GM12878 (cell line): ENCODE data around the gene FLOT1. TPM values are rescaled to one million over a fixed set of nuclear protein-coding genes. Genes with fewer than 3 reads are reported as not detected.

Experiments used
- ATAC-seq: fragments of 200-7000 bp; cut with Tn5 transposase; 3 replicates; pipeline ENCODE4 v1.9.1; 2020; ENCODE audit warnings: mild to moderate bottlenecking, moderate library complexity
- BruUV-seq: library from RNA; stranded (reverse); fragments of 400-500 nt; replicated peaks from 2 replicates; lab custom pipeline; 2021; lab: Mats Ljungman, UMichigan
- CTCF ChIA-PET: fragments of 300-600 bp; sonication (Branson Sonifier 250); formaldehyde crosslinking; extraction: SDS; loops from one replicate; lab custom pipeline; 2021; ENCODE audit warnings: inconsistent platforms; lab: Yijun Ruan, JAX
- POLR2A ChIA-PET: fragments of 350-600 bp; formaldehyde crosslinking; extraction: SDS; loops from one replicate; lab custom pipeline; 2021; ENCODE audit warnings: inconsistent platforms; lab: Charles Lee
- RAD21 ChIA-PET: fragments of 300-600 bp; sonication (Branson Sonifier 250); formaldehyde crosslinking; loops from one replicate; lab custom pipeline; 2023; ENCODE audit warnings: antibody characterized with exemption; ENCODE audit not compliant: unreplicated experiment; lab: Charles Lee
- SMC1A ChIA-PET: fragments of 300-600 bp; sonication (Branson Sonifier 250); formaldehyde crosslinking; loops from one replicate; lab custom pipeline; 2023; ENCODE audit not compliant: unreplicated experiment, uncharacterized antibody; lab: Charles Lee
- DNase-seq: peaks from one replicate; pipeline ENCODE4 v3.0.0-alpha.2; 2011; ENCODE audit warnings: low read depth, low spot score
- FAIRE-seq: peaks from 3 replicates; lab custom pipeline; 2011; peaks lifted over from hg19 to GRCh38; lab: Jason Lieb, UNC
- H2AFZ ChIP-seq: 2 replicates; pipeline ENCODE4 v1.6.0; 2011; ENCODE audit warnings: low read depth, low read length, control low read depth; ENCODE audit not compliant: control insufficient read depth
- H3K27ac ChIP-seq: 2 replicates; pipeline ENCODE4 v1.5.1; 2011; ENCODE audit warnings: control low read depth; ENCODE audit not compliant: control insufficient read depth, insufficient read depth
- H3K27me3 ChIP-seq, 2 experiments: replicated peaks in 1 of 2; 2 replicates each; pipeline versions ENCODE4 v1.6.0 to v1.6.1; 2011; ENCODE audit warnings: low read length in 1 of 2; ENCODE audit not compliant: control insufficient read depth in 2 of 2, insufficient read depth in 2 of 2
- H3K36me3 ChIP-seq, 2 experiments: 2 replicates each; pipeline ENCODE4 v1.5.1; 2011; ENCODE audit warnings: low read length in 1 of 2; ENCODE audit not compliant: control insufficient read depth in 2 of 2, insufficient read depth in 2 of 2
- H3K4me1 ChIP-seq: 2 replicates; pipeline ENCODE4 v1.6.1; 2011; ENCODE audit warnings: mild to moderate bottlenecking, low read length, moderate library complexity, mixed read lengths; ENCODE audit not compliant: control insufficient read depth, insufficient read depth
- H3K4me2 ChIP-seq: 2 replicates; pipeline ENCODE4 v1.6.0; 2011; ENCODE audit warnings: control low read depth; ENCODE audit not compliant: control insufficient read depth, insufficient read depth
- H3K4me3 ChIP-seq: fragments of 200-600 bp; sonication (generic); 2 replicates; pipeline ENCODE4 v1.5.1; 2016
- H3K79me2 ChIP-seq: 2 replicates; pipeline ENCODE4 v1.6.0; 2011; ENCODE audit warnings: low read length; ENCODE audit not compliant: control insufficient read depth, insufficient read depth
- H3K9ac ChIP-seq: 2 replicates; pipeline ENCODE4 v1.8.0; 2011; ENCODE audit warnings: low read length, control low read depth, mixed read lengths; ENCODE audit not compliant: control insufficient read depth, insufficient read depth
- H3K9me3 ChIP-seq: replicated peaks from 3 replicates; pipeline ENCODE4 v1.5.1; 2011; ENCODE audit warnings: mild to moderate bottlenecking, low read length; ENCODE audit not compliant: control insufficient read depth, insufficient read depth
- H4K20me1 ChIP-seq: 2 replicates; pipeline ENCODE4 v1.6.0; 2011; ENCODE audit not compliant: control insufficient read depth, insufficient read depth
- BHLHE40 ChIP-seq, 2 experiments: fragments of 450-650 bp in 1 of 2; IDR thresholded peaks; 2 replicates each; pipeline ENCODE4 v1.6.1; 2011 to 2017; ENCODE audit warnings: low read depth in 2 of 2, borderline replicate concordance in 1 of 2, improper control_type of control experiment in 1 of 2, low read length in 1 of 2, mild to moderate bottlenecking in 1 of 2
- CHD4 ChIP-seq: fragments of 200-600 bp; sonication (generic); IDR thresholded peaks from 2 replicates; pipeline ENCODE4 v1.6.1; 2016; ENCODE audit warnings: mild to moderate bottlenecking
- ETV6 ChIP-seq, 2 experiments: fragments of 450-650 bp in 1 of 2; IDR thresholded peaks in 1 of 2; conservative IDR thresholded peaks in 1 of 2; 2 replicates each; pipeline ENCODE4 v1.6.1; 2014; ENCODE audit warnings: antibody characterized with exemption in 1 of 2, borderline replicate concordance in 1 of 2, low read depth in 1 of 2, mild to moderate bottlenecking in 1 of 2, moderate library complexity in 1 of 2
- HDGF ChIP-seq: fragments of 450-650 bp; IDR thresholded peaks from 2 replicates; pipeline ENCODE4 v1.6.1; 2016; ENCODE audit warnings: antibody characterized with exemption
- MEF2A ChIP-seq: IDR thresholded peaks from 2 replicates; pipeline ENCODE4 v1.6.1; 2011; ENCODE audit warnings: low read depth, mild to moderate bottlenecking, low read length, moderate library complexity; ENCODE audit not compliant: insufficient read depth
- NFYA ChIP-seq: IDR thresholded peaks from 2 replicates; pipeline ENCODE4 v1.6.1; 2011; ENCODE audit warnings: low read depth, mild to moderate bottlenecking, low read length, improper control_type of control experiment, borderline replicate concordance
- SIX5 ChIP-seq: IDR thresholded peaks from 2 replicates; pipeline ENCODE4 v1.6.1; 2011; ENCODE audit warnings: mild to moderate bottlenecking, low read depth, low read length, moderate library complexity; ENCODE audit not compliant: severe bottlenecking
- USF1 ChIP-seq: IDR thresholded peaks from 2 replicates; pipeline ENCODE4 v1.6.1; 2011; ENCODE audit warnings: borderline replicate concordance, low read depth, mild to moderate bottlenecking, moderate library complexity, mixed read lengths, low read length; ENCODE audit not compliant: insufficient read depth; ENCODE audit errors: extremely low read length
- ZBED1 ChIP-seq: IDR thresholded peaks from 2 replicates; pipeline ENCODE4 v1.6.1; 2016; ENCODE audit warnings: borderline replicate concordance
- WGBS: methylation state at CpG from one replicate; pipeline ENCODE4 v1.1.6; 2016; ENCODE audit warnings: low lambda C conversion rate; ENCODE audit not compliant: insufficient replicate concordance, insufficient coverage; ENCODE audit errors: missing lambda C conversion rate; 5-methylcytosine and 5-hydroxymethylcytosine counted together
- in situ Hi-C: fragments of 300-500 bp; cut with MboI; formaldehyde crosslinking; loops from 9 replicates; pipeline ENCODE4 v1.14.3; 2018; ENCODE audit warnings: mixed read lengths
- intact Hi-C: fragments of 100-400 bp; cut with micrococcal nuclease; formaldehyde crosslinking; loops from one replicate; pipeline ENCODE4 v1.14.2; 2022; ENCODE audit not compliant: unreplicated experiment
- polyA plus RNA-seq, 11 experiments: library from polyadenylated mRNA; depleted of rRNA in 4 of 11; unstranded in 6 of 11; stranded (reverse) in 5 of 11; fragments of >200 nt; fragmentation: Nextera tagmentation in 4 of 11; fragmentation: Illumina TruSeq in 1 of 11; extraction: Ambion mirVana in 4 of 11; extraction: Trizol in 1 of 11; gene quantifications; 1 replicate in 1 of 11; 2 replicates in 10 of 11; pipeline versions ENCODE4 v1.2.1 to v1.2.3, GENCODE V29; 2011 to 2016; ENCODE audit warnings: inconsistent platforms in 2 of 11, missing spikeins in 2 of 11, low read depth in 1 of 11
- total RNA-seq, 4 experiments: library from RNA; depleted of rRNA in 3 of 4; stranded (reverse); fragments of >200 nt in 3 of 4; fragmentation: Illumina TruSeq in 1 of 4; extraction: Trizol in 1 of 4; gene quantifications; 2 replicates each; pipeline versions ENCODE4 v1.2.1 to v1.2.3, GENCODE V29; 2013 to 2021
- TF ChIP-seq, protein P1 (sequence below), 3 experiments: IDR thresholded peaks in 2 of 3; conservative IDR thresholded peaks in 1 of 3; 2 replicates each; pipeline ENCODE4 v1.5.1; 2011; ENCODE audit warnings: low read depth in 3 of 3, low read length in 3 of 3, mild to moderate bottlenecking in 3 of 3, control low read depth in 2 of 3, moderate library complexity in 2 of 3, inconsistent platforms in 1 of 3, mixed read lengths in 1 of 3; ENCODE audit not compliant: control insufficient read depth in 2 of 3, insufficient read depth in 1 of 3; ENCODE audit errors: extremely low read depth in 1 of 3
- TF ChIP-seq, protein P2 (sequence below): fragments of 450-650 bp; IDR thresholded peaks from 2 replicates; pipeline ENCODE4 v1.6.1; 2017; ENCODE audit warnings: antibody characterized with exemption, mild to moderate bottlenecking, moderate library complexity
- TF ChIP-seq, protein P3 (sequence below): IDR thresholded peaks from 2 replicates; pipeline ENCODE4 v1.6.1; 2011; ENCODE audit warnings: low read depth, low read length, improper control_type of control experiment, borderline replicate concordance
- TF ChIP-seq, protein P4 (sequence below): IDR thresholded peaks from 2 replicates; pipeline ENCODE4 v1.6.1; 2011; ENCODE audit warnings: borderline replicate concordance, low read depth, mild to moderate bottlenecking, moderate library complexity, low read length; ENCODE audit not compliant: insufficient read depth, poor library complexity, severe bottlenecking

FLOT1 gene
- total and polyA plus RNA-seq, 10 of the 15 experiments (the other 5 are each of a cell fraction or from before 2014, with no cell fraction given), result 12.3 to 153 (median 112) TPM

- Histone ChIP-seq H3K27me3 (no peaks in the 10 kb centered on the region), H3K9me3 (no peaks in the 10 kb centered on the region), H3K36me3 (no peaks in the 10 kb centered on the region), H4K20me1 (no peaks in the 10 kb centered on the region), H3K4me2 (no peak overlapping the region), H3K79me2 (no peaks in the 10 kb centered on the region), H3K27ac (no peak overlapping the region), H3K9ac (no peak overlapping the region), H3K4me1 (peaks cover 33% of the 10 kb centered on the region), H2AFZ (no peak overlapping the region), H3K4me3 (no peak overlapping the region)
- intact Hi-C loops, result no loop called here
- no TSS peak for BruUV-seq
- CTCF ChIA-PET, result interaction anchor here (0.9 to 5.0 kb wide), 11 partner anchors 12 to 58 kb away, joined by 4 to 39 read pairs (median 7); partner anchors contain the start of gene IER3
- ATAC-seq (no peak), DNase-seq (no peak), FAIRE-seq (no peak)
- SMC1A ChIA-PET, result interaction anchor here (0.8 to 9.7 kb wide), 12 partner anchors 9 to 47 kb away, joined by 3 to 217 read pairs (median 18); partner anchors contain the start of gene FLOT1
- POLR2A ChIA-PET, result interaction anchor here (1.0 to 6.2 kb wide), 12 partner anchors 9 to 109 kb away, joined by 3 to 89 read pairs (median 11); partner anchors contain the start of gene FLOT1
- 89% methylated on average over 5 of the region's 5 CpGs for whole genome bisulfite sequencing
- RAD21 ChIA-PET, result interaction anchor here (0.8 to 7.4 kb wide), 12 partner anchors 9 to 114 kb away, joined by 3 to 98 read pairs (median 6); partner anchors contain the start of gene DDR1
- in situ Hi-C loops, result no loop called here
- TF ChIP-seq, protein P1, sequence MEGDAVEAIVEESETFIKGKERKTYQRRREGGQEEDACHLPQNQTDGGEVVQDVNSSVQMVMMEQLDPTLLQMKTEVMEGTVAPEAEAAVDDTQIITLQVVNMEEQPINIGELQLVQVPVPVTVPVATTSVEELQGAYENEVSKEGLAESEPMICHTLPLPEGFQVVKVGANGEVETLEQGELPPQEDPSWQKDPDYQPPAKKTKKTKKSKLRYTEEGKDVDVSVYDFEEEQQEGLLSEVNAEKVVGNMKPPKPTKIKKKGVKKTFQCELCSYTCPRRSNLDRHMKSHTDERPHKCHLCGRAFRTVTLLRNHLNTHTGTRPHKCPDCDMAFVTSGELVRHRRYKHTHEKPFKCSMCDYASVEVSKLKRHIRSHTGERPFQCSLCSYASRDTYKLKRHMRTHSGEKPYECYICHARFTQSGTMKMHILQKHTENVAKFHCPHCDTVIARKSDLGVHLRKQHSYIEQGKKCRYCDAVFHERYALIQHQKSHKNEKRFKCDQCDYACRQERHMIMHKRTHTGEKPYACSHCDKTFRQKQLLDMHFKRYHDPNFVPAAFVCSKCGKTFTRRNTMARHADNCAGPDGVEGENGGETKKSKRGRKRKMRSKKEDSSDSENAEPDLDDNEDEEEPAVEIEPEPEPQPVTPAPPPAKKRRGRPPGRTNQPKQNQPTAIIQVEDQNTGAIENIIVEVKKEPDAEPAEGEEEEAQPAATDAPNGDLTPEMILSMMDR (IDR thresholded peaks at IDR 0.05 in 2 of 3, conservative IDR thresholded peaks at IDR 0.05 in 1 of 3; ENCODE audit: control insufficient read depth in 2 of 3, extremely low read depth in 1 of 3, insufficient read depth in 1 of 3, low read depth in 3 of 3, low read length in 3 of 3), result no peak
- TF ChIP-seq NFYA (no peak), MEF2A (no peak), CHD4 (no peak), USF1 (no peak), HDGF (no peak), BHLHE40 (IDR thresholded peaks at IDR 0.05; ENCODE audit: borderline replicate concordance in 1 of 2, low read depth in 2 of 2, low read length in 1 of 2) (no peak), ETV6 (conservative IDR thresholded peaks at IDR 0.05 in 1 of 2, IDR thresholded peaks at IDR 0.05 in 1 of 2; ENCODE audit: borderline replicate concordance in 1 of 2, low read depth in 1 of 2) (no peak), ZBED1 (no peak), SIX5 (no peak)
- TF ChIP-seq, protein P2, sequence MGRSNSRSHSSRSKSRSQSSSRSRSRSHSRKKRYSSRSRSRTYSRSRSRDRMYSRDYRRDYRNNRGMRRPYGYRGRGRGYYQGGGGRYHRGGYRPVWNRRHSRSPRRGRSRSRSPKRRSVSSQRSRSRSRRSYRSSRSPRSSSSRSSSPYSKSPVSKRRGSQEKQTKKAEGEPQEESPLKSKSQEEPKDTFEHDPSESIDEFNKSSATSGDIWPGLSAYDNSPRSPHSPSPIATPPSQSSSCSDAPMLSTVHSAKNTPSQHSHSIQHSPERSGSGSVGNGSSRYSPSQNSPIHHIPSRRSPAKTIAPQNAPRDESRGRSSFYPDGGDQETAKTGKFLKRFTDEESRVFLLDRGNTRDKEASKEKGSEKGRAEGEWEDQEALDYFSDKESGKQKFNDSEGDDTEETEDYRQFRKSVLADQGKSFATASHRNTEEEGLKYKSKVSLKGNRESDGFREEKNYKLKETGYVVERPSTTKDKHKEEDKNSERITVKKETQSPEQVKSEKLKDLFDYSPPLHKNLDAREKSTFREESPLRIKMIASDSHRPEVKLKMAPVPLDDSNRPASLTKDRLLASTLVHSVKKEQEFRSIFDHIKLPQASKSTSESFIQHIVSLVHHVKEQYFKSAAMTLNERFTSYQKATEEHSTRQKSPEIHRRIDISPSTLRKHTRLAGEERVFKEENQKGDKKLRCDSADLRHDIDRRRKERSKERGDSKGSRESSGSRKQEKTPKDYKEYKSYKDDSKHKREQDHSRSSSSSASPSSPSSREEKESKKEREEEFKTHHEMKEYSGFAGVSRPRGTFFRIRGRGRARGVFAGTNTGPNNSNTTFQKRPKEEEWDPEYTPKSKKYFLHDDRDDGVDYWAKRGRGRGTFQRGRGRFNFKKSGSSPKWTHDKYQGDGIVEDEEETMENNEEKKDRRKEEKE, result no peak
- TF ChIP-seq, protein P3, sequence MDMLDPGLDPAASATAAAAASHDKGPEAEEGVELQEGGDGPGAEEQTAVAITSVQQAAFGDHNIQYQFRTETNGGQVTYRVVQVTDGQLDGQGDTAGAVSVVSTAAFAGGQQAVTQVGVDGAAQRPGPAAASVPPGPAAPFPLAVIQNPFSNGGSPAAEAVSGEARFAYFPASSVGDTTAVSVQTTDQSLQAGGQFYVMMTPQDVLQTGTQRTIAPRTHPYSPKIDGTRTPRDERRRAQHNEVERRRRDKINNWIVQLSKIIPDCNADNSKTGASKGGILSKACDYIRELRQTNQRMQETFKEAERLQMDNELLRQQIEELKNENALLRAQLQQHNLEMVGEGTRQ, result no peak
- TF ChIP-seq, protein P4, sequence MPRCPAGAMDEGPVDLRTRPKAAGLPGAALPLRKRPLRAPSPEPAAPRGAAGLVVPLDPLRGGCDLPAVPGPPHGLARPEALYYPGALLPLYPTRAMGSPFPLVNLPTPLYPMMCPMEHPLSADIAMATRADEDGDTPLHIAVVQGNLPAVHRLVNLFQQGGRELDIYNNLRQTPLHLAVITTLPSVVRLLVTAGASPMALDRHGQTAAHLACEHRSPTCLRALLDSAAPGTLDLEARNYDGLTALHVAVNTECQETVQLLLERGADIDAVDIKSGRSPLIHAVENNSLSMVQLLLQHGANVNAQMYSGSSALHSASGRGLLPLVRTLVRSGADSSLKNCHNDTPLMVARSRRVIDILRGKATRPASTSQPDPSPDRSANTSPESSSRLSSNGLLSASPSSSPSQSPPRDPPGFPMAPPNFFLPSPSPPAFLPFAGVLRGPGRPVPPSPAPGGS, result no peak
Measured at GRCh38 chr6:30769853-30770524, 27.5 kb upstream of the FLOT1 start.
